GM12891 (cell line): ENCODE data around the gene KCNK4.

ENCODE experiments used
- POLR2A ChIP-seq: IDR thresholded peaks from 2 replicates; pipeline ENCODE4 v1.6.1; 2011; ENCODE audit warnings: low read depth, low read length, control low read depth
- POLR2AphosphoS5 ChIP-seq: IDR thresholded peaks from 2 replicates; pipeline ENCODE4 v1.6.1; 2011; ENCODE audit warnings: low read depth, low read length, control low read depth

- no peak for TF ChIP-seq POLR2A
- no peak for TF ChIP-seq POLR2AphosphoS5
Measured at GRCh38 chr11:64249563-64250414, 41.3 kb upstream of the KCNK4 start.
